ENCODE results near the gene CYB5RL.

The CYB5RL gene

DNA sequence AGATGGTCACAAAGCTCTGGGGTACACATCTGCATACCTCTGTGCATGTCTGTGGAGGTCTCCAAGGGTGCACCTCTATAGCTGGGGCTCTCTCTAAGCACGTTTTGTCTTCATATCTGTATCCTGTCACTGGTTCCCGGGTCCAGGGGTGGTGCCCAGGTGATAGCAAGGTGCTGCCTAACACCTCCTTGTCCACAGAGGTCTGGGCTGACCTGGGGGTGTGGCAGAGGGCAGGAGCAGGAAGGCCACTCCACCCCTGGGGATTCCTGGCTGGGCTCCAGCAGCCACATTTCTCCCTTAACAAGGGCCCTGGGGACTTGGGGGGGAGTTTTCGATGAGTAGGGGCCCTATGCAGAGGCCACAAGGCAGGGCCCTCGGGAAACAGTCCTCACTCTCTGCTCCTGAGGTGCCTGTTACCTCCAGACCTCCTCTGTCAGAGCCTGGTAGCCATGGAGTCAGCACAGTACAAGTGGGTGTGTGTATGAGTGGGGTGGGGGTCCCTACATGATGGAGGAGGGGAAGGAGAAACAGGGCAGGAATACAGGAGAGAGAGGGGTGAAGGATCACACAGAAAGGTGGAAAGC lies 40.0 kb downstream of the CYB5RL start:
- no peak for DNase-seq (ENCODE audit: low read depth in 2 of 2)

DNA sequence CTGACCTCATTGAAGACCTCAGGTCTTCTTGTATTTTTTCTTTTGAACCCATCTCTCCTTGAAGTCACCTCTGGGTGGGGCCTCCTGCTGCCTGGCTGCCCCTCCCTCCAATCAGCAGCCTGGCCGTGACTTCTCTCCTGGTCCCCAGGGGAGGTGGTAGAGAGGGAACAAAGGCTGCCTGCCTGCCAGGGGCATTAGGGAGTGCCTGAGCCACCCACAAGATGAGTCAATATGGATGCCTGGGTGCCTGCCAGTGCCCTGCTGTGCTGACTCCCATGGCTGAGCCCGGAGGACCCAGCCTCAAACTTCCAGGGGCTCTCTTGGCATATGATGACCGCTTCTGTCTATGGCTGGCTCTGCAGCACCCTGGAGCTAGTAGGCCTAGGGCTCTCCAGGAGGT lies 41.8 kb downstream of the CYB5RL start:
- no peak for DNase-seq (ENCODE audit: low read depth in 2 of 2)

DNA sequence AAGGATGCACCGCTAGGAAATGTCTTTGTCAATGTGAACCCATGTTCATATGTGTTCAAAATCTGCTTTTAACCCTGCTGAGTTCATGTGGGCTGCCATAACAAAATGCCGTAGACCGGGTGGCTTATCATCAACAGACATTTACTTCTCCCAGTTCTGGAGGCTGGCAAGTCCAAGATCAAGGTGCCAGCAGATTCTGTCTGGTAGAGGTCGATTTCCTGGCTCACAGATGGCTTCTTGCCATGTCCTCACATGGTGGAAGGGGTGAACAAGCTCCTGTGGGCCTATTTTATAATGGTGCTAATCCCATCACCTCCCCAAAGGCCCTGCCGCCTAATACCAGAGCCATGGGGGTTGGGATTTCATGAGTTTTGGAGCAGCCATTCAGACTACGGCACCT lies 42.4 kb downstream of the CYB5RL start:
- DNase-seq (ENCODE audit: low read depth in 2 of 2) = no peak

DNA sequence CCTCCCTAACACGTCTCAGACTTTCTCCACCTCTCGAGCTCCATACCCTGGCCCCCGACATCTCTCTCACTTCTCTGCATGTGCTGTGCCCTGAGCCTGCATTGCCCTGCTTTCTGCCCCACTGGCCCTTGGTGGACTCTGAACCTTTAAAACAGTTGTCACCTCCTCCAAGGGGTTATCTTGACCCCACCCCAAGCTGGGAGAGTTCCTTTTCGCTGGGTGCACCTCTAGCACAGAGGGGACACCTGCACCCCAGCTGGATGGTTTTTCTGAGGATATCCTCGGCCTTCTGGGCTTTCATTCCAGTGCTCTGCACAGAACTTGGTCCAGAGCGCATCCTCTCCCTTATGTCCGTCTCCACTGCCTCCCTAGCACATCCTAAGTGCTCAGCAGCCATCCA lies 42.8 kb downstream of the CYB5RL start:
- DNase-seq (ENCODE audit: low read depth in 2 of 2) = no peak

DNA sequence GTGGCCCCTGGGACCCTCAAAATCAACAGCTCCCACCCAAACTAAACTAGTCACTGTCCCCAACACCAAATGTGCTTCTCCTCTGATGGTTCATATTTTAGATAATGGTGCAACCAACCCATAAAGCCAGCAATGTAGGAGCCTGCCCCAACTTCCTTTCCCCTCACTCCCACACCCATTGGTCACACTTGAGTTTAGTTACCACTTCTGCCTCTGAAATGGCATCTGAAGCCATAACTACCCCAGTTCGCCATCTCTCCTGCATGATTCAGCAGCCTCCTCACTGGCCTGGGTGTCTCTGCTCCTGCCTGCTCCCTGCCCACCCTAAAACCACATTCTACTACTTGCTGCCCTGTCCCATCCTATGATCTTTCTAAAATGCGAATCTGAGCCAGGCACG lies 43.6 kb downstream of the CYB5RL start:
- no peak for DNase-seq (ENCODE audit: low read depth in 2 of 2)

DNA sequence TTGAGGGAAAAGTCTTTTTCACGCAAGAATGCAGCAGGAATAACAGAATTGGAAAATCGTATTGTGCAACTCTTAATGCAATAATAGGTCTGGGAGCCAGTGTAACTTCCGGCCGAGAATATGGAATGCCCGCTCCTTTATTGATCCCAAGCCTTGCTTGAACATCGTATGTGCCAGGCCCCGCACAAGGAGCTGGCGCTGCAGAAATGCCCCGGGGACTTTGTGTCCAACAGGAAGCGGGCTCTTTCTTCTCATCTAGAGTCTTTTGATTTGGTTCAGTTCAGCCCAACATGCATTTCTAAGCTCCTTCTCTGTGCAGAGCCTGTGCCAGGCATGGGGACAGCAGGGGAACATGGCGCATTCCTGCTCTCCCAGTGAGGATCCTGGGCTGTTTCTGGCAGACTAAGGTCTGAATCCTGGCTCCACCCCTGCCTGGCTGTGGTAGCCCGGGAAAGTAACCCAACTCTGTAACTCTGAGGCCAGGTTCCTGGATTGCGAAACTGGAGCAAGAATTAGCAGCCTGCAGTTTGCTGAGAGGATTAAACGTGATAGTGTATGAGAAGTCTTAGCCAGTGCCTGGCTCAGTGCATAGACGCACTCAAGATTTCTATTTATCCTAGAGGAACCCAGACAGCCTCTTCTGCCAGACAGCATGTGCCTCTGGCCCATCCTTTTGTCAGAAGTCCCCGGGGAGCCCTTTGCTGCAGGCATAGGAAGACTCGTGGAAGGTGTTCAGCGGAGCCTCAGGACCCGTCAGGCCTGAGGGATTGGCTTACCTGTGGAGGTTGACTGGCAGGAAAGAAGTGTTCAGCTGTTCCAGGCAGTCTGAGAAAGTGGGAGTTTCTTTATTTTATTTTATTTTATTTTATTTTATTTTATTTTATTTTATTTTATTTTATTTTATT lies 46.0 kb downstream of the CYB5RL start:
- no peak for DNase-seq (ENCODE audit: low read depth in 2 of 2)

DNA sequence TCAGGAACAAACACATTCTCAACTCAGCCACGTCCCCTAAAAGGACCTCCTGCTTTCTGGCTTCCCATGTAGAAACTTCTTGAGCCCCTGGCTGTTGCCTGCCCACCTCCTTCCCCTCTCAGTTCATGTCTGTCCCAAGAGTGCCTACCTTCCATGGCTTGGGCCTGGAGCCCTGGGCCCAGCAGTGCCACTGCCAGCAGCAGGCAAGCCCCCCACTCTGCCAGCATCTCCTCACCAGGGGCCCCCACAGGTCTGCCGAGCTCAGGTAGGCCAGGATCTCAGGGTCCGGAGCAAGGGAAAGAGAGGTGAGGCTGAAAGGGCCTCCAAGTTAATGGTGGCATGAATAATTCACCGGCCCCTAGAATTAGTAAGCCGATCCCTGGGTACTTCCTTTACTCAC lies 47.1 kb downstream of the CYB5RL start, which contains the start of gene CDCP2:
TSS of gene CDCP2 (minus strand) at position 305 of the 400 bp plus-strand sequence. CDS start at position 227, 78 bp downstream.
- DNase-seq (ENCODE audit: low read depth in 2 of 2) = no peak

DNA sequence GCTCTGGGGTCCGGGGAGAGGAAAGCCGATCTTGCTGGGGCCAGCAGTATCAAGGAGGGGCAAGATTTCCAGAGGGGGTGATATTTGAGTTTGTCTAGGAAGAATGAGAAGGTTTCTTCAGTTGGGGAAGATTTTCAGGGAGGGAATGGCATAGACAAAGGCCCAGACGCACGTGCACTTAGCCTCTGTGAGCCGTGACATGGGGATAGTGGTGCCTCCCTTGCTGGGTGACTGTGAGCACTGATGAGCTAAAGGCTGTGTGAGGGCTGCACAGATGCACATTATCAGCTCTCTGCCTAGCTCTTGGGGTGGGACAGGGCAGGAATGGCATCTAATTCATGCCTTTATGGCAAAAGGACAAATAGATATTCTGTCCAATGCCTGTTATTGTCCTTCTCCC lies 48.8 kb downstream of the CYB5RL start:
- DNase-seq (ENCODE audit: low read depth in 2 of 2) = no peak
